GM18505 (cell line): ENCODE measurements around the gene LEFTY2.

Experiments
- ATAC-seq: cut with Tn5 transposase; IDR thresholded peaks from one replicate; pipeline ENCODE4 v1.9.1; 2021; ENCODE audit not compliant: unreplicated experiment
- POLR2A ChIP-seq: IDR thresholded peaks from 4 replicates; pipeline ENCODE4 v1.6.1; 2011; ENCODE audit warnings: borderline replicate concordance; ENCODE audit not compliant: insufficient read depth, insufficient read length; ENCODE audit errors: extremely low read depth

LEFTY2 gene

GRCh38 chr1:225911191-225912130 is 29.6 kb downstream of the LEFTY2 start:
- peak; percentile 68 for ATAC-seq
- TF ChIP-seq POLR2A, result no peak

GRCh38 chr1:225909477-225909876 is 31.5 kb downstream of the LEFTY2 start:
- no peak for TF ChIP-seq POLR2A
- ATAC-seq, result no peak

DNA sequence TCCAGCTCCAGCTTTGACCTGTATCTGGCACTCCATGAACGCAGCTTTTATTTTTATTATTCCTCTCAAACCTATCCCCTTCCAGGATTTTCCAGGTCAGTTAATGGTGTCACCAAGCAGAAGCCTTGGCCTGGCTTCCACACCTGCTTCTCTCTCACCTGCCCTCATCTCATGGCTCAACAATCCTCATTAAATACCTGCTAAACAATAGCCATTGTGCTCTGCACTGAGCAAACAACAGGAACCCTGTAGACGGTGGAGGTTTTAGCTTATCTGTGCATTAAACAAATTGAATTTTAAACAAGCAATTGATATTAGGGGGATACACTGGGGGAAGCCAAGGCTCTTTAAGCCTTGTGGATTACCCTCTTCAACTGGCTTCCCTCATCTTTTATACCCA is 32.2 kb downstream of the LEFTY2 start:
- no peak for ATAC-seq
- no peak for TF ChIP-seq POLR2A

DNA sequence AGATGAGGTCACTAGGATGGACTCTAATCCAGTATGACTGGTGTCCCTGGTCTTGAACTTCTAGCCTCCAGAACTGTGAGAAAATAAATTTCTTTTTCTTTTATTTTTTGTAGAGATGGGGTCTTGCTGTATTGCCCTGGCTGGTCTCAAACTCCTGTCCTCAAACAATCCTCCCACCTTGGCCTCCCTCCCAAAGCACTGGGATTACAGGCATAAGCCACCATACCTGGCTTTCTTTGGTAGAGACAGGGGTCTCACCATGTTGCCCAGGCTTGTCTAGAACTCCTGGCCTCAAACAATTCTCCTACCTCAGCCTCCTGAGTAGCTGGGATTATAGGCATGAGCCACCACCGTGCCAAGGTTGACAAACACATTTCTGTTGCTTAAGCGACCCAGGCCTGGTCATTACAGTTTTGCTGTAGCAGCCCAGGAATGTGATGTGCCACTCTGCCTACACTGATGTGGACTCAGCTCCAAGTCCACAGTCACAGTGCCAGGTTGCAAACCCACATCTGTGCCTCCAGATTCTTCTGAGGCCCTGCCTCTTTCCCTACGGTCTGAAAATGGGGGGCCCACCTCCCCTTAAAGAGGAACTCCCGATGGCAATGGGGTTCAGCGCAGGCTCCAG is 32.9 kb downstream of the LEFTY2 start:
- no peak for TF ChIP-seq POLR2A
- ATAC-seq, result no peak

DNA sequence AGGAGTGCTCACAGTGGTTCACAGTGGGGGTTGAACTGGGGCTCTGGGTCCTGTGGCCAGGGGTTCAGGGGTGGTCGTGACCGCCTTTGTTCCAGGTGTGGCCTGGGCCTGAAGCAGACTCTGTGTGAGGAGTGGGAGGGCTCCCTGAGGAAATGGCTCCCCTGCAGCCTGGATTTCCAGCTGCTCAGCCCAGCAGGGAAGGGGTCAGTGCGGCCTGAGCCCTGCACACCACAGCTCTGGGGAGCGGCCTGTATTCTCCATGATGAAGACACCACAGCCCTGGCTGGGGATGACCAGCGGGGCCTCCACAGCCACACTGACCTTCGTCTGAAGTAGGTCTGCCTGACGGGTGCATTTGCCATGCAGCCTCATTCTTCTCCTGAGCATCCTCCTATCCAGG is 33.7 kb downstream of the LEFTY2 start:
- no peak for TF ChIP-seq POLR2A
- ATAC-seq, result no peak

GRCh38 chr1:225906467-225906866 is 34.6 kb downstream of the LEFTY2 start:
- no peak for ATAC-seq
- no peak for TF ChIP-seq POLR2A

DNA sequence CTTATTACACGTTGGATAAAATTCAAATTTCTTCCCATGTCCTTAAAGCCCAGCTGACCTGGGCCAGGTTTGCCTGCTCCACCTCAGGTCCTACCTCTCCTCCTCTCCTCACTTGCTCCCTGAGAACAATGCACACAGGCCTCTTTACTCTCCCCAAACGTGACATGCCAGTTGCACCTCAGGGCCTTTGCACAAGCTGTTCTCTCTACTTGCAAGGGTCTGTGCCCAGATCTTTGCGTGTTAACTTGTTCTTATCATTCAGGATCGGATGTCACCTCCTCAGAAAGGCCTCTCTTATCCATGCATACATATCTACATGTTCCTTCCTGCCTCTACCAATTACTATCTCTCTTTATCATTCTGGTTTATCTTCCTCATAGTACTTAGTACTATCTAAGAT is 37.4 kb downstream of the LEFTY2 start:
- no peak for TF ChIP-seq POLR2A
- ATAC-seq, result no peak

- TF ChIP-seq POLR2A, result no peak
- ATAC-seq, result no peak
Measured at GRCh38 chr1:225899044-225899925, 41.7 kb downstream of the LEFTY2 start.

DNA sequence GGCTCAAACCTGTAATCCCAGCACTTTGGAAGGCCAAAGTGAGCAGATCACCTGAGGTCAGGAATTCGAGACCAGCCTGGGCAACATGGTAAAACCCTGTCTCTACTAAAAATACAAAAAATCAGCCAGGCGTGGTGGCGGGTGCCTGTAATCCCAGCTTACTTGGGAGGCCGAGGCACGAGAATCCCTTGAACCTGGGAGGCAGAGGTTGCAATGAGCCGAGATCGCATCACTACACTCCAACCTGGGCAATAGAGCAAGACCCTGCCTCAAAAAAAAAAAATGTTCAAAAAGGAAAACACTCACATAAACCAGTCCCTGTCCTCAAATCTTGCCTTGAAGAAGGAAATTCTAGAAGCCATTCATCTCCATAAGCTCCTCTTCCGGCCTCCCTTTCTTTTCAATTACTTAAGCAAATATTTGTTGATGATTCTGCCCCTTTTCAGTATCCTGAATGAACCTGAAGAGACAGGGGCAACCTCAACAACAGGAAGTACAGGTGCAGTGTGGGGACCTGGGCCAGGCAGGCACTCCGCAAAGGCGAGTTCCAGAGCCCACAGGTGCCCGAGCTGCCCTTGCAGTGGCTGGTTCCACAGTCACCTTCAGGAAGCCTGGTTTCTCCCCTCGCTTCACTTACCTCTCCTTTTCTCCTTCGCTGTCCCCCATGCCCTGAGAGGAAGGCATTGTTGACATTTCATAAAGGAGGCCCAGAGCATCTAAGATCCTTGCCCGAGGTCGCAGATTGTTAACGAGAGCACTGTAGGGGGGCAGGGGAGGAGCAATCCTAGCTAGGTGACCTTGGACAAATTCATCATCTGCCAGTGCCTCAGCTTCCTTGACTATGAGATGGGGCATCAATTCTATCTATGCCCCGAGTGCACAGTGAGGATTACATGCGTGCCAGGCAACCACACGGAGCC is 43.2 kb downstream of the LEFTY2 start:
- TF ChIP-seq POLR2A, result no peak
- ATAC-seq, result no peak

DNA sequence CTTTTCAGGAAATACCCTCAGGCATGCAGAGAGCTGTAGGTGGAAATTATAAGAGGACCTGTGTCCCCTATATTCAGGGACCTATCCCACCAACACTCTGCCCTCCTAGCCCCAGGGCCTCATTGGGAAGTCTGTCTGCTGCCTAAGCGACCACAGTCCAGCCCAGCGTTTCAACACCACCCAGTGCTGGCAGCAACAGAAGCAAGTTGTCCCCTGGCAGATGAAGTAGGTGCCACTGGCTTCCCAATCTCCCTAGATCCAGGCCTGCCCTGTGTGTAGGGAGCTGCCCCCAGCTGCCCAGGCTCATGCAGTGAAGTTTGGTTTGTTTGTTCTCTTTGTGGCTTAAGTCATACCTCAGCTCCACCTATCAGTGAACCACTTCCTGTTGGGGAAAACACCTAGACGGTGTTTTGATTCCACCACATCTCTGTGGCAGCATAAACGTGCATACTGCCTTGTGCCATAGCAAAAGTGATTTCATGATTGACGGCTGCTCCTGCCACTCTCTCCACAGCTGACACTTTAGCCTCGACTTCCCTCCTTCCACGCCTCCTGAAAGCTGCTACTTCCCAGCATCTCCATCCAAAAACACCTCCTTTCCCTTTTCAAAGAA is 44.0 kb downstream of the LEFTY2 start:
- TF ChIP-seq POLR2A, result peak; percentile 61
- peak; percentile 99 for ATAC-seq

DNA sequence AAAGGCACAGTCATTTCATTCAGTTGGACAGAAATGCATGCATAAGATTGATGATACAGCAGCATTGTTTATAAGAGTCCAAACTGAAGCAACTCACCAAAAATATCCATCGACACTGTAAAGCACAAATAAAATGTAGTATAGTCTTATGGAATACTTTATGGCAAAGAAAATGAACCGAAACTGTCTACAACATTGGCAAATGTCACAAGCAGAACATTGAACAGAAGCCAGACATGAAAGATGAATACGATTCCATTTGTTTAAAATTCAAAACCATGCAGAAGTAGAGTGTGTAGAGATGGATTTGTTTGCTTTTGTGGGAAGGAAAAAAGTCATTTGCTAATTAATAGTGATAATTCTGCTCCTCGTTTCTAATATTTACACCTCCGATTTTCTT is 44.5 kb downstream of the LEFTY2 start:
- no peak for ATAC-seq
- no peak for TF ChIP-seq POLR2A

DNA sequence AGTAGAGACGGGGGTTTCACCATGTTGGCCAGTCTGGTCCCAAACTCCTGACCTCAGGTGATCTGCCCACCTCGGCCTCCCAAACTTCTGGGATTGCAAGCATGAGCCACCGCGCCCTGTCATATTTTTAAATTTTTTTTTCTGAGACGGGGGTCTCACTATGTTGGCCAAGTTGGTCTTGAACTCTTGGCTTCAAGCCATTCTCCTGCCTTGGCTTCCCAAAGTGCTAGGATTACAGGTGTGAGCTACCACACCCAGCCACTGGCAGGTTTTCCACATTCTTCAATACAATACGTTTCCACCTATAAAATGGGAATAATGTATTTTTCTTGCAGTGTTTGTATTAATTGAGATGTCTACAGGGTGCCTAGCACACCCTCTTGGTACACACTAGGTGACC is 48.7 kb downstream of the LEFTY2 start:
- no peak for TF ChIP-seq POLR2A
- no peak for ATAC-seq
